ENCODE results near the gene RPL23.

DNA sequence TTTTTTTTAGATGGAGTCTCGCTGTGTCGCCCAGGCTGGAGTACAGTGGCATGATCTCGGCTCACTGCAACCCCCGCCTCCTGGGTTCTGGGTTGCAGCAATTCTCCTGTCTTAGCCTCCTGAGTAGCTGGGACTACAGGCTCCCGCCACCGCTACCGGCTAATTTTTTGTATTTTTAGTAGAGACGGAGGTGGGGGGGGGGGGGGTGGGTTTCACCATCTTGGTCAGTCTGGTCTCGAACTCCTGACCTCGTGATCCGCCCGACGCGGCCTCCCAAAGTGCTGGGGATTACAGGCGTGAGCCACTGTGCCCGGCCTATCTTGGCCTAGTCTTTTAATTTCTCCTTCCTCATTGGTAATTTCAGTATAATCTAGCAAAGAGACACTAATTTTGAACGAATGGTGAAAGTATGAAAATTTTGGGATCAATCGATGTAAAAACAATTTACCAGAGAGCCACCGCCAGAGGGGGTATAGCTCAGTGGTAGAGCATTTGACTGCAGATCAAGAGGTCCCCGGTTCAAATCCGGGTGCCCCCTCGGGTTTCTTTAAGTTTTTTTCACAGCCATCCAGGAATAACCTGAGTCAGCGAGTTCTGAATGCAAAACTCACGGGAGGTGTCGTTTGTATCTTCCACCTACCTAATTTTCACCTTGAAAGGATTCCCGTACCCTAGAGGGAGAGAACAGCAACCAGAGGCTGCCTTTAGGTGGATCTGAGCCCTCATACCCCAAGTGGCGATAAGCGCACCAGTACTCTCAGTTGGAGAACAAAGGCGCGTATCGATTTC is 13.9 kb upstream of the RPL23 start:
- no peak for TF ChIP-seq POLR2A (IDR thresholded peaks at IDR 0.05)
- TF ChIP-seq, protein P1, sequence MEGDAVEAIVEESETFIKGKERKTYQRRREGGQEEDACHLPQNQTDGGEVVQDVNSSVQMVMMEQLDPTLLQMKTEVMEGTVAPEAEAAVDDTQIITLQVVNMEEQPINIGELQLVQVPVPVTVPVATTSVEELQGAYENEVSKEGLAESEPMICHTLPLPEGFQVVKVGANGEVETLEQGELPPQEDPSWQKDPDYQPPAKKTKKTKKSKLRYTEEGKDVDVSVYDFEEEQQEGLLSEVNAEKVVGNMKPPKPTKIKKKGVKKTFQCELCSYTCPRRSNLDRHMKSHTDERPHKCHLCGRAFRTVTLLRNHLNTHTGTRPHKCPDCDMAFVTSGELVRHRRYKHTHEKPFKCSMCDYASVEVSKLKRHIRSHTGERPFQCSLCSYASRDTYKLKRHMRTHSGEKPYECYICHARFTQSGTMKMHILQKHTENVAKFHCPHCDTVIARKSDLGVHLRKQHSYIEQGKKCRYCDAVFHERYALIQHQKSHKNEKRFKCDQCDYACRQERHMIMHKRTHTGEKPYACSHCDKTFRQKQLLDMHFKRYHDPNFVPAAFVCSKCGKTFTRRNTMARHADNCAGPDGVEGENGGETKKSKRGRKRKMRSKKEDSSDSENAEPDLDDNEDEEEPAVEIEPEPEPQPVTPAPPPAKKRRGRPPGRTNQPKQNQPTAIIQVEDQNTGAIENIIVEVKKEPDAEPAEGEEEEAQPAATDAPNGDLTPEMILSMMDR (IDR thresholded peaks at IDR 0.05), result peak in 7 of 12 donors; percentile 17 to 50 (median 42)
